OCI-LY3 (cell line): ENCODE measurements around the gene KMT2E.

Experiments used
- H2AFZ ChIP-seq: fragments of 200-600, 300-600 bp; shearing (Covaris generic); 2 replicates; pipeline ENCODE4 v1.6.0; 2014; ENCODE audit warnings: antibody characterized with exemption, low read depth, low read length
- H3K27ac ChIP-seq: fragments of 200-600, 300-600 bp; sonication (generic); 2 replicates; pipeline ENCODE4 v1.5.1; 2014; ENCODE audit warnings: mild to moderate bottlenecking, low read length, moderate library complexity, mixed read lengths
- H3K27me3 ChIP-seq: fragments of 200-600, 300-600 bp; sonication (generic); 2 replicates; pipeline ENCODE4 v1.6.1; 2014; ENCODE audit warnings: low read depth, low read length, mixed read lengths
- H3K36me3 ChIP-seq: fragments of 200-600, 300-600 bp; sonication (generic); replicated peaks from 2 replicates; pipeline ENCODE3; 2014; ENCODE audit warnings: low read depth, low read length, mixed read lengths
- H3K4me1 ChIP-seq: fragments of 300-600, 200-600 bp; sonication (generic); 2 replicates; pipeline ENCODE4 v1.6.1; 2014; ENCODE audit warnings: low read length, mixed read lengths
- H3K4me2 ChIP-seq: fragments of 200-600, 300-600 bp; sonication (generic); 2 replicates; pipeline ENCODE4 v1.6.1; 2014; ENCODE audit warnings: low read length, mixed read lengths
- H3K4me3 ChIP-seq: fragments of 300-600, 200-600 bp; sonication (generic); 2 replicates; pipeline ENCODE4 v1.5.1; 2014; ENCODE audit warnings: antibody characterized with exemption, mild to moderate bottlenecking, low read length, moderate library complexity
- H3K79me2 ChIP-seq: fragments of 300-600, 200-600 bp; shearing (Covaris generic); 2 replicates; pipeline ENCODE4 v1.6.1; 2014; ENCODE audit warnings: mild to moderate bottlenecking, low read length, mixed read lengths
- H3K9ac ChIP-seq: fragments of 300-600, 200-600 bp; shearing (Covaris generic); 2 replicates; pipeline ENCODE4 v1.6.0; 2014; ENCODE audit warnings: mild to moderate bottlenecking, low read length, moderate library complexity
- H3K9me3 ChIP-seq: fragments of 200-600, 300-600 bp; shearing (Covaris generic); 2 replicates; pipeline ENCODE4 v1.6.1; 2014; ENCODE audit warnings: low read length, mixed read lengths; ENCODE audit not compliant: insufficient read depth
- H4K20me1 ChIP-seq: fragments of 200-600, 300-600 bp; sonication (generic); 2 replicates; pipeline ENCODE4 v1.6.1; 2016; ENCODE audit warnings: low read length, mixed read lengths; ENCODE audit not compliant: insufficient read depth
- CTCF ChIP-seq: fragments of 200-600, 300-600 bp; sonication (generic); IDR thresholded peaks from 2 replicates; pipeline ENCODE4 v1.5.1; 2014; ENCODE audit warnings: antibody characterized with exemption, low read length, low read depth
- EZH2phosphoT487 ChIP-seq: fragments of 200-600 bp; shearing (Covaris generic); IDR thresholded peaks from 2 replicates; pipeline ENCODE4 v1.6.1; 2018; ENCODE audit warnings: antibody characterized with exemption, mixed run types, low read depth

The KMT2E gene

DNA sequence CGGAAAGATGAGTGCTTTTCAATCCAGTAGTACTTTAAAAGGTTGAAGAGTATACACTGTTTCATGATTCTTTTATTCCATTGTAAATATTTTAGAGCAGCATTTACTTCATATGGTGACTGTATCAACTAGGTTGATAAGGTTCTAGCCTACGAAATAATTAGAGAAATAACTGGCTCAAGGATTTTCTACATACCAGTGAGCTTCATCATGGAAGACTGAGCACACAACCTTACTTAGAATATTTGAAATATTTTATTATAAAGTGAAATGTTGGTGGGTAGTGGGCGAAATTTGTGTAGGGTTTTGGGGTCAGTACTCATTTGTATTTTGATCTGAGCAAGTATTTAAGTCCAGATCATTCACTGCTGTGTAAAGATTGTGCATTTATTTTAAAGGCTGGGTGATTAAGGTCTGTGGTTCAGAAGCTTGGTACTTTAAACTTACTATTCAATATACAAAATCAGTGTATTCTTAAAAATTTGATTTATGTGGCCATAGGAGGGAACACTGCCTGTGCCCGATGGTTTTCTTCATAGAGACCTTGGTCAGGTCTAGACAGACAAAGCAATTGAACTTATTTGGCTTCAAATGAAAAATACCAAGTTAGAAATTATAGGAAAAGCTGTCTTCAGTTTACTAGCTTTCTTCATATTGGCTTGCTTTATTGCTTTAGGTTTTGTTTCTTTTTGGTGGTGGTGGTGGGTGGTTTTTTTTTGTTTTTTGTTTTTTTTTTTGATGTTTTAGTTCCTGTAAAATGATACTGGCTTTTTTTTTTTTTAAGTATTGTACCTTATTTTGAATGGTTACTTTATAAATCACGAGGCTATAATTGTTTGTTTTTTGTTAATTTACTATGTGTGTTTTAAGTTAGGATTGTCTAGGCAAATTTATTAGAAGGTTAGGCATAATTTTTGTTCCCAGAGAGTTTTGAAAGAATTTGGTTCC is 3.0 kb downstream of the KMT2E start:
- Histone ChIP-seq H3K9ac (peak overlapping the region; percentile 99), H3K4me3 (peak overlapping the region; percentile 95), H3K4me1 (peaks cover 49% of the 10 kb centered on the region), H3K9me3 (no peaks in the 10 kb centered on the region), H3K27me3 (no peaks in the 10 kb centered on the region), H3K79me2 (peaks cover 88% of the 10 kb centered on the region), H2AFZ (no peak overlapping the region), H3K4me2 (peak overlapping the region; percentile 84), H3K27ac (peak overlapping the region; percentile 96; the same call in 1 of the 2 replicates), H3K36me3 (peaks cover 14% of the 10 kb centered on the region), H4K20me1 (peaks cover 62% of the 10 kb centered on the region)
- TF ChIP-seq CTCF = no peak
- TF ChIP-seq EZH2phosphoT487 = no peak

DNA sequence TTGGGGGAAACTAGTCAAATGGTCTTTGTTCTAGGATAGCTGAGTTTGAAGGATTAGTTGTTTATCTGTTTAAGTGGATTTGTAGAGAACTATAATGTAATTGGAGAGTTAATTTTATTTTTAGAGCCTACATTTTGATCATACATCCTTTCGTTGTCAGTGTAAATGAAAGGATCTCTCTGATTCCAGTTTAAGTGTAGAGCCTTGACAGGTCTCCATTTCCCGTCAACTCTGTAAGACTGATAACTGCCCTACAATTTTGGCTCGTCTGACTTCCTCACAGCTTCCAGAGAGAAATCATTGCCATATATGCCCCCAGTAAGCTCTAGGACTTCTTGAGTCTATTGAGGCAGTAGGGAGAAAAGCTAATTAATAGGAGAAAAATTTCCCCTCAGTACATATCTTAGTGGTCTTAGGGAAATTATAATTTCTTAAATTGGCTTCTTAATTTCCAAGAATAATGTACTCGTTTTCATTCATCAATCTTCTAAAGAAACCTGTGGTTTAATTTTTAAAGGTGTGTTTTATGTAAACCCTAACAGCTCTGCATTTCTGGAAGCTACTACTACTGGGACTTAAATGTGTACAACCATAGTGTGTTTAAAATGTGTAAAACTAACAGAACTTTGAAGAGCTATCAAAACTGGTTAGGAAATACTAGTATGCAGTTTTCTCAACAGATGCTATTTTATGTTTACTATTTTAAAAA is 3.8 kb downstream of the KMT2E start:
- peak overlapping the region; percentile 84 for H3K4me2 ChIP-seq
- TF ChIP-seq EZH2phosphoT487 (no peak), CTCF (no peak)
- H4K20me1 ChIP-seq = peaks cover 71% of the 10 kb centered on the region
- H3K4me1 ChIP-seq = peaks cover 57% of the 10 kb centered on the region
- H3K27me3 ChIP-seq = no peaks in the 10 kb centered on the region
- peak overlapping the region; percentile 99 for H3K9ac ChIP-seq
- peaks cover 96% of the 10 kb centered on the region for H3K79me2 ChIP-seq
- H3K27ac ChIP-seq = no peak overlapping the region
- no peaks in the 10 kb centered on the region for H3K9me3 ChIP-seq
- no peak overlapping the region for H2AFZ ChIP-seq
- peaks cover 11% of the 10 kb centered on the region for H3K36me3 ChIP-seq
- peak overlapping the region; percentile 95 for H3K4me3 ChIP-seq

DNA sequence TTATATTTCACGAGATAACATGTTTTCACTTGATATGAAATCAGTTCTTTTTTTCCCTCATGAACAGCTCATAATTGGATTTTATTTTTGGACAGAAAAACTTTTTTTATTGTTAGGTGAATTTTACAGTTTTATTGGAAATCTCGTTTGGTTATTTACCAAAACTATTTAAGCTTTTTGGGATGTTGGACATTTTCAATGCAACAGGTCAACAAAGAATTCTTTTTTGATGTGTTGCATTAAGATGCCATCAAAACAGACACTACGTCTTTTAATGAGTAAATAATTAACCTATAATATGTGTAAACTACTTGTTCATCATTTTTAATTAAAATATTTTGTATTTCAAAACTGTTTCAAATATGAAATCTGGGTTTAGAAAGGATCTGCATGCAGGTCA is 5.3 kb downstream of the KMT2E start:
- peak overlapping the region; percentile 34 for H3K4me2 ChIP-seq
- H3K4me3 ChIP-seq = no peak overlapping the region
- no peak overlapping the region for H2AFZ ChIP-seq
- H3K27ac ChIP-seq = no peak overlapping the region
- no peak for TF ChIP-seq CTCF
- TF ChIP-seq EZH2phosphoT487 = no peak
- H3K9ac ChIP-seq = no peak overlapping the region
- H3K36me3 ChIP-seq = peaks cover 11% of the 10 kb centered on the region
- H4K20me1 ChIP-seq = peaks cover 84% of the 10 kb centered on the region
- no peaks in the 10 kb centered on the region for H3K9me3 ChIP-seq
- no peaks in the 10 kb centered on the region for H3K27me3 ChIP-seq
- H3K4me1 ChIP-seq = peaks cover 59% of the 10 kb centered on the region
- peaks cover 100% of the 10 kb centered on the region for H3K79me2 ChIP-seq

DNA sequence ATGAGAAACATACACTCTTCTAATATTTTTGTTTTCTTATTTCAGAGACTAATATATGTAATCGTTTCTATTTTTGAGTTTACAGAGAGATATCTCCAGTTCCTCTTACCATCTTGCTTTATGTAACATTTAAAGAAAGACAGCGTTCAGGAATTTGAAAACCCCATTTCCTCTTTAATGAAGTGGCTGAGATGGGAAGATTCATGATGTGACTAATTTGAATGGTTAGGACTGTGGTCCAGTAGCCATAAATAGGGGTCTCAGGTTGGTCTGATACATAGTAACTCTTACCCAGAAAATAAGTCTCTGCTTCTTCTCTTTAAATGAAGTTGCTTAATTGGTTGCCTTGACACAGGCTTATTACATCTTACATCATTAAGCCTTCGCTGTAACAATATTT is 6.9 kb downstream of the KMT2E start:
- Histone ChIP-seq H3K4me1 (peaks cover 63% of the 10 kb centered on the region), H3K27ac (peak overlapping the region; percentile 25; the same call in 1 of the 2 replicates), H3K4me2 (peak overlapping the region; percentile 21), H3K9ac (no peak overlapping the region), H3K36me3 (peaks cover 8% of the 10 kb centered on the region), H3K27me3 (no peaks in the 10 kb centered on the region), H3K9me3 (no peaks in the 10 kb centered on the region), H3K4me3 (no peak overlapping the region), H3K79me2 (peaks cover 100% of the 10 kb centered on the region), H4K20me1 (peaks cover 97% of the 10 kb centered on the region), H2AFZ (no peak overlapping the region)
- no peak for TF ChIP-seq EZH2phosphoT487
- no peak for TF ChIP-seq CTCF
